WERI-Rb-1 (cell line): ENCODE measurements around the gene ITGA1.
"Not testable (repeated sequence)": the region's sequence is repeated elsewhere in the genome, so short reads cannot be mapped to it uniquely, and the experiment has no call there.

ENCODE experiments used
- DNase-seq: peaks from one replicate; pipeline ENCODE4 v3.0.0-alpha.2; 2020
- H3K27ac ChIP-seq: fragments of 250-450 bp; sonication (Bioruptor Pico); 2 replicates; pipeline ENCODE4 v1.5.1; 2020; ENCODE audit warnings: mild to moderate bottlenecking, moderate library complexity
- H3K27me3 ChIP-seq: fragments of 250-450 bp; sonication (Bioruptor Pico); 2 replicates; pipeline ENCODE4 v1.5.1; 2021; ENCODE audit warnings: mild to moderate bottlenecking, low read depth, moderate library complexity; ENCODE audit not compliant: insufficient read depth, severe bottlenecking
- H3K36me3 ChIP-seq: fragments of 250-450 bp; sonication (Bioruptor Pico); 2 replicates; pipeline ENCODE4 v1.5.1; 2020; ENCODE audit warnings: mild to moderate bottlenecking, moderate library complexity
- H3K4me3 ChIP-seq: 2 replicates; pipeline ENCODE4 v1.5.1; 2011; ENCODE audit warnings: low read depth, mild to moderate bottlenecking, control low read depth, low read length
- H3K9me3 ChIP-seq: fragments of 250-450 bp; sonication (Bioruptor Pico); 2 replicates; pipeline ENCODE4 v1.5.1; 2021; ENCODE audit warnings: mild to moderate bottlenecking, moderate library complexity; ENCODE audit not compliant: severe bottlenecking
- CTCF ChIP-seq: IDR thresholded peaks from 2 replicates; pipeline ENCODE4 v1.5.1; 2011; ENCODE audit warnings: low read depth, mild to moderate bottlenecking, control low read depth, inconsistent platforms, low read length

Gene ITGA1

GRCh38 chr5:52863715-52864290, 76.1 kb downstream of the ITGA1 start:
- Histone ChIP-seq H3K27me3 (no peaks in the 10 kb centered on the region), H3K27ac (no peak overlapping the region), H3K36me3 (no peaks in the 10 kb centered on the region), H3K4me3 (no peak overlapping the region), H3K9me3 (no peaks in the 10 kb centered on the region)
- no peak for DNase-seq
- TF ChIP-seq CTCF: no peak

DNA sequence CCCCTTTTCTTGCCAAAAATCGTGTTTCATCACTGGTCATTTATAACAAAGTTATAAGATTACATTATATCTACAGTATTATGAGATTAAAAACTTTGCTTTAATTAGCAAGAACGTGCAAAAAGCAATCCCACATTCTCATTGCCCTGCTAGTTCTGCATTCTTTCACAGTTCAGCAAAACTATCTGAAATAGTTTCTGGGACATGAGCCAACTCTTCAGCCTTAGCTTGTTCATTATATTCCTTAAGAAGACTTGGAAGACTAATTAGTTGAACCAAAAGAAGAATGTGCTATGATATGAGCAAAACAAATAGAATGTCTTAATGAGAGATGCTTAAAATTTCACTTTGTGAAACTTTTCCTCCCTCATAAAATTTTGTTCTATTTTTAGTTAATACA, 76.7 kb downstream of the ITGA1 start:
- TF ChIP-seq CTCF: no peak
- no peaks in the 10 kb centered on the region for H3K36me3 ChIP-seq
- H3K9me3 ChIP-seq: no peaks in the 10 kb centered on the region
- H3K27ac ChIP-seq: no peak overlapping the region
- no peak overlapping the region for H3K4me3 ChIP-seq
- no peaks in the 10 kb centered on the region for H3K27me3 ChIP-seq
- DNase-seq: no peak

- DNase-seq: no peak
- Histone ChIP-seq H3K9me3 (no peaks in the 10 kb centered on the region), H3K4me3 (no peak overlapping the region), H3K36me3 (no peaks in the 10 kb centered on the region), H3K27ac (no peak overlapping the region), H3K27me3 (no peaks in the 10 kb centered on the region)
- TF ChIP-seq CTCF: no peak
Measured at GRCh38 chr5:52864884-52865283, 77.2 kb downstream of the ITGA1 start.

DNA sequence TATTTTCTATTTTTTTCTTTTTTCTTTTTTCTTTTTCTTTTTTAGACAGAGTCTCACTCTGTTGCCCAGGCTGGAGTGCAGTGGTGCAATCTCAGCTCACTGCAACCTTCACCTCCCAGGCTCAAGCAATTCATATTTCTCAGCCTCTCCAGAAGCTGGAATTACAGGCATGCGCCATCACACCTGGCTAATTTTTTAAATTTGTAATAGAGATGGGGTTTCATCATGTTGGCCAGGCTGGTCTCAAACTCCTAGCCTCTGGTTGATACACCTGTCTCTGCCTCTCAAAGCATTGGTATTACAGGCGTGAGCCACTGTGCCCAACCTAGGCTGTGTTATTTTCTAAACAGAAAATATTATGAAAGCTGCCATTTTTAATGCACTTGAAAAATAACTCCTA, 78.3 kb downstream of the ITGA1 start:
- not testable (repeated sequence) for H3K27ac ChIP-seq, H3K4me3 ChIP-seq, H3K9me3 ChIP-seq, DNase-seq, H3K36me3 ChIP-seq, H3K27me3 ChIP-seq

DNA sequence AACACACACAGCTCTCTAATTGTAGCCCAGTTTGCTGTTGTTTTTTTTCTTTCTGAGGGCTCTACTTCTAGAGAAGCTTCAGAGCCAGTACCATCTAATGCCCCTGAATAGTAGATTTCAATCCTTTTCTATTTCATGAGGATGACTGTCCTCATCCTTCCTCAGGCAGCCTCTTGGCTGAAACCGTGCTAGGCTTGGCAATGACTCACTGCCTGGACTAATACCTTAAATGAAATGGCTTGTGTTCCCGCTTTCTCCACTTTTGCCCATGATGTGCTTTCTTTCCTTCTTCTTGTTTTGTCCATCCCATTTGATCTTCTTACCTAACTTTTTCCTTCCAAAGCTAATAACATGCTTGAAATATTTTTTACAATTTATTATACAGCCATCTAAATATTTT, 80.1 kb downstream of the ITGA1 start:
- H3K27me3 ChIP-seq: no peaks in the 10 kb centered on the region
- no peaks in the 10 kb centered on the region for H3K9me3 ChIP-seq
- no peak overlapping the region for H3K4me3 ChIP-seq
- no peak for TF ChIP-seq CTCF
- no peak overlapping the region for H3K27ac ChIP-seq
- H3K36me3 ChIP-seq: no peaks in the 10 kb centered on the region
- no peak for DNase-seq

DNA sequence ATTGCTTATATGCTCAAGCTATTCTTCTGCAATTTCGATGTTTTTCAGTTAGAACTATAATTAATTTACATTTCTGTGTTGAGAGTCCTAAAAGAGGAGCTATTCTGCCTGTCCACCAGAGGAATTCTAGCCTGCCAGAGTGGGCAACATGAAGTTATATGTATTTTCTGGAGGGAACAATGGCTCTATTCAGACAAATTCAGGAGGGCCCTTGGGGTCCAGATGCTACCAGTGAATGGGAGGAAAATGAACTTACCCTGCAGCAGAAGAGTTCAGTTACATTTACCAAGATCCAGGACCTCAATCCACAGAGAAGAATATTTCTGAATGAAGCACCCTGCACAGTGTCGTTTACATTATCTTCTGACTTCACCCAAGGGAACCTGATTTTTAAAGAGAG, 80.7 kb downstream of the ITGA1 start:
- Histone ChIP-seq H3K9me3 (no peaks in the 10 kb centered on the region), H3K27me3 (no peaks in the 10 kb centered on the region), H3K27ac (no peak overlapping the region), H3K4me3 (no peak overlapping the region), H3K36me3 (no peaks in the 10 kb centered on the region)
- TF ChIP-seq CTCF: no peak
- no peak for DNase-seq
